ENCODE measurements around the gene SDHC.
A peak's percentile ranks its signal among the peaks of the same experiment; 100 is the strongest.
"Not testable (repeated sequence)": the region's sequence is repeated elsewhere in the genome, so short reads cannot be mapped to it uniquely, and the experiment has no call there.

Gene SDHC

DNA sequence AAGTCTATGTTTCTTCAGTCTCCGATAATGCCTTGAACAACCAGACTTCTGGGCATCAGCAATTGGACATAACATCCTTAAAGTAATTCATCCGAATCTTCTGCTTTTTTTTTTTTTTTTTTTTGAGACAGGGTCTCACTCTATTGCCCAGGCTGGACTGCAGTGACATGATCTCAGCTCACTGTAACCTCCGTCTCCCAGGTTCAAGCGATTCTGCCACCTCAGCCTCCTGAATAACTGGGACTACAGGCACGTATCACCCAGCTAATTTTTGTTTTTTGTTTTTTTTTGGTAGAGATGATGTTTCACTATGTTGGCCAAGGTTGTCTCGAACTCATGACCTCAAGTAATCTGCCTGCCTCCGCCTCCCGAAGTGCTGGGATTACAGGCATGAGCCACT is 77.4 kb downstream of the SDHC start:
- no peak overlapping the region for H3K4me3 ChIP-seq
- no peaks in the 10 kb centered on the region for H3K9me3 ChIP-seq
- H3K4me1 ChIP-seq, result peaks cover 17% of the 10 kb centered on the region
- H3K4me2 ChIP-seq, result no peak overlapping the region
- H3K27me3 ChIP-seq, result no peaks in the 10 kb centered on the region
- H3K9ac ChIP-seq, result no peak overlapping the region
- no peak overlapping the region for H3K27ac ChIP-seq
- no peaks in the 10 kb centered on the region for H4K20me1 ChIP-seq
- no peaks in the 10 kb centered on the region for H3K36me3 ChIP-seq
- no peak for TF ChIP-seq Cebpa-rat (IDR thresholded peaks at IDR 0.05)

- Histone ChIP-seq H3K27me3 (no peaks in the 10 kb centered on the region), H3K4me2 (no peak overlapping the region)
These were observed 79.0 kb downstream of the SDHC start for GRCh38 chr1:161393151-161393550.

DNA sequence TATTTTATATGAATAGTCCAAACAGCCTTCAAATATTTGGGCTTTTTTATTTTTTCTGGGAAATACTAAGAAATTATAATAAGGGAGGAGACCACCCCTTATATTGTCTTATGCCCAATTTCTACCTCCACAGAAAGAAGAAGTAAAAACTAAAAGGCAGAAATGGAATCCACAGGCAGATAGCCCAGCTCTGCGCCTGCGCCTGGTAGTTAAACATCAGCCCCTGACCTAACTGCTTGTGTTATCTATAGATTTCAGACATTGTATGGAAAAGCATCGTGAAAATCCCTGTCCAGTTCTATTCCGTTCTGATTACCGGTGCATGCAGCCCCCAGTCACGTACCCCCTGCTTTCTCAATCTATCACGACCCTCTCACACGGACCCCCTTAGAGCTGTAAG is 82.9 kb downstream of the SDHC start:
- peaks cover 20% of the 10 kb centered on the region for H3K4me1 ChIP-seq
- not testable (repeated sequence) for H3K4me2 ChIP-seq, H4K20me1 ChIP-seq, H3K27ac ChIP-seq, H3K9ac ChIP-seq, H3K27me3 ChIP-seq, H3K36me3 ChIP-seq, H3K4me3 ChIP-seq, H3K9me3 ChIP-seq

More at GRCh38 chr1:161393151-161393550, 79.0 kb downstream of the SDHC start:
- Histone ChIP-seq H4K20me1 (no peaks in the 10 kb centered on the region), H3K27ac (no peak overlapping the region), H3K9ac (no peak overlapping the region), H3K9me3 (no peaks in the 10 kb centered on the region), H3K36me3 (no peaks in the 10 kb centered on the region), H3K4me1 (peaks cover 19% of the 10 kb centered on the region), H3K4me3 (no peak overlapping the region)
- TF ChIP-seq Cebpa-rat (IDR thresholded peaks at IDR 0.05), result no peak

DNA sequence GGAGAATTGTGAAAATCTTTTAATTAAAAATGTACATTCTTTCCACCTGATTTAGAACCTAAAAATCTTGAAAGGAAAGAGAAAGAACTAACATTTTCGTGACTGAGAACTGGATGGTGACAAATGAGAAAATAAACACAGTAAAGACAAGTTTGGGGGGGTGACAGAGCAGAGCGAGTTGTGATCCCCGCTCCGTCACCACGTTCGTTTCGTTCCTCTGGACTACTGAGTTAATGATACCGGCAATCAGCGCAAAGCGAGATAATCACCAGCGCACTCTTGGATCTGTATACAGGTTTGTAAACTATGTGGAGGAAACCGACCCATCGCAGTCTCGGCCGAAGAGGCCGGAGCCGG is 84.7 kb downstream of the SDHC start:
- H3K27me3 ChIP-seq, result no peaks in the 10 kb centered on the region
- peak overlapping the region; percentile 81 for H3K4me2 ChIP-seq
- H4K20me1 ChIP-seq, result no peaks in the 10 kb centered on the region
- no peak for TF ChIP-seq Cebpa-rat (IDR thresholded peaks at IDR 0.05)
- H3K4me3 ChIP-seq, result peak overlapping the region; percentile 77
- H3K9me3 ChIP-seq, result no peaks in the 10 kb centered on the region
- H3K9ac ChIP-seq, result peak overlapping the region; percentile 88
- H3K36me3 ChIP-seq, result no peaks in the 10 kb centered on the region
- peaks cover 20% of the 10 kb centered on the region for H3K4me1 ChIP-seq
- peak overlapping the region; percentile 91 for H3K27ac ChIP-seq

- no peak for TF ChIP-seq Cebpa-rat (IDR thresholded peaks at IDR 0.05)
- no peaks in the 10 kb centered on the region for H4K20me1 ChIP-seq
These were observed 85.2 kb downstream of the SDHC start for GRCh38 chr1:161399257-161399998.

GRCh38 chr1:161402446-161402845 is 88.3 kb downstream of the SDHC start:
- Histone ChIP-seq H3K4me1 (peaks cover 20% of the 10 kb centered on the region), H3K9ac (no peak overlapping the region), H3K9me3 (no peaks in the 10 kb centered on the region), H4K20me1 (no peaks in the 10 kb centered on the region), H3K27ac (no peak overlapping the region), H3K27me3 (no peaks in the 10 kb centered on the region), H3K36me3 (no peaks in the 10 kb centered on the region), H3K4me3 (no peak overlapping the region), H3K4me2 (no peak overlapping the region)
- no peak for TF ChIP-seq Cebpa-rat (IDR thresholded peaks at IDR 0.05)

More at GRCh38 chr1:161399257-161399998, 85.2 kb downstream of the SDHC start:
- Histone ChIP-seq H3K4me3 (peak overlapping the region; percentile 77), H3K9ac (peak overlapping the region; percentile 88), H3K27me3 (no peaks in the 10 kb centered on the region), H3K4me2 (peak overlapping the region; percentile 81), H3K4me1 (peaks cover 20% of the 10 kb centered on the region), H3K36me3 (no peaks in the 10 kb centered on the region), H3K9me3 (no peaks in the 10 kb centered on the region), H3K27ac (peak overlapping the region; percentile 91)

GRCh38 chr1:161404051-161404597 is 89.9 kb downstream of the SDHC start:
- Histone ChIP-seq H3K4me3 (no peak overlapping the region), H3K27me3 (no peaks in the 10 kb centered on the region), H4K20me1 (no peaks in the 10 kb centered on the region), H3K4me1 (peaks cover 13% of the 10 kb centered on the region), H3K4me2 (no peak overlapping the region), H3K36me3 (no peaks in the 10 kb centered on the region), H3K9ac (no peak overlapping the region), H3K9me3 (no peaks in the 10 kb centered on the region), H3K27ac (no peak overlapping the region)
- TF ChIP-seq Cebpa-rat (IDR thresholded peaks at IDR 0.05), result no peak

DNA sequence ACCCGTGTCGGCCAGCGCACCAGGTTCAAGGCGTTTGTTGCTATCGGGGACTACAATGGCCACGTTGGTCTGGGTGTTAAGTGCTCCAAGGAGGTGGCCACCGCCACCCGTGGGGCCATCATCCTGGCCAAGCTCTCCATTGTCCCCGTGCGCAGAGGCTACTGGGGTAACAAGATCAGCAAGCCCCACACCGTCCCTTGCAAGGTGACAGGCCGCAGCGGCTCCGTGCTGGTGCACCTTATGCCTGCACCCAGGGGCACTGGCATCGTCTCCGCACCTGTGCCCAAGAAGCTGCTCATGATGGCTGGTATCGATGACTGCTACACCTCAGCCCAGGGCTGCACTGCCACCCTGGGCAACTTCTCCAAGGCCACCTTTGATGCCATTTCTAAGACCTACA is 92.4 kb downstream of the SDHC start:
- H3K27me3 ChIP-seq, H4K20me1 ChIP-seq, H3K4me1 ChIP-seq, H3K27ac ChIP-seq, H3K9me3 ChIP-seq, H3K4me2 ChIP-seq, H3K36me3 ChIP-seq, H3K9ac ChIP-seq, H3K4me3 ChIP-seq: not testable (repeated sequence)

GRCh38 chr1:161407451-161407985 is 93.3 kb downstream of the SDHC start:
- Histone ChIP-seq H4K20me1 (no peaks in the 10 kb centered on the region), H3K4me1 (no peaks in the 10 kb centered on the region), H3K27ac (no peak overlapping the region), H3K4me3 (no peak overlapping the region), H3K27me3 (no peaks in the 10 kb centered on the region), H3K4me2 (no peak overlapping the region), H3K9ac (no peak overlapping the region), H3K36me3 (no peaks in the 10 kb centered on the region), H3K9me3 (no peaks in the 10 kb centered on the region)
- no peak for TF ChIP-seq Cebpa-rat (IDR thresholded peaks at IDR 0.05)

DNA sequence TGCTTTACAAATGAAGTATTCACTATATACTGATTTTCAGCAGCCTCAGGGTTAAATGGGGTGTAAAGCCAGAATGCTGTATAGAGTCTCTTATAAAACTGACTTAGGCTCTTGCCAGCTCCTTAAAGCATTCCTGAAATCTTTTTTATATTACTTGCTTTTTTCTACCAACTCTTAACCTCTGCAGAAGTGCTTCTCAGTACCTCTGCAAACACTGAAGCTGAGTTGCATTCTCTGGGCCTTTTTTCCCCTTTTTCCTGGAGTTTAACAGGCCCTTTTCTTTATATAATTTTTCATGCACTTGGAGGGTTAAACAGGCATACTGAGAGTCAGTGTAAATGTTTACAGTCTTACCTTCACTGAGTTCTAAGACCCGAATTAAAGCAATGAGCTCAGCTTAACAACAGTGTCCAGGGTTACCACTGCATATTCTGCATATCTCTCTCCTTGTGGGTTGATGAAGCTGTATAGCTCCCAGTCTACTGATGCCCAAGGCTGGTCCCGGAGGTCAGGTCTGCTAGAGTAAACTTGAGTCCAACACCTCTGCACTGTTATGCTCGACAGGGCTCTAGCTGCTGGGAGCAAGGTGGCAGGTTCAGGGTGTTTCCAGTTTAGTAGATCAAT is 94.4 kb downstream of the SDHC start:
- Histone ChIP-seq H3K4me3 (no peak overlapping the region), H4K20me1 (no peaks in the 10 kb centered on the region), H3K4me1 (no peaks in the 10 kb centered on the region), H3K36me3 (no peaks in the 10 kb centered on the region), H3K9me3 (no peaks in the 10 kb centered on the region), H3K9ac (no peak overlapping the region), H3K4me2 (no peak overlapping the region), H3K27me3 (no peaks in the 10 kb centered on the region), H3K27ac (no peak overlapping the region)
- no peak for TF ChIP-seq Cebpa-rat (IDR thresholded peaks at IDR 0.05)

- H3K27ac ChIP-seq, H3K4me2 ChIP-seq, H4K20me1 ChIP-seq, H3K9me3 ChIP-seq, H3K27me3 ChIP-seq, H3K36me3 ChIP-seq, H3K4me3 ChIP-seq, H3K4me1 ChIP-seq, H3K9ac ChIP-seq: not testable (repeated sequence)
These were observed 95.9 kb downstream of the SDHC start for GRCh38 chr1:161409848-161410635.

- H4K20me1 ChIP-seq, H3K4me1 ChIP-seq, H3K9ac ChIP-seq, H3K9me3 ChIP-seq, H3K27ac ChIP-seq, H3K27me3 ChIP-seq, H3K4me3 ChIP-seq, H3K4me2 ChIP-seq, H3K36me3 ChIP-seq: not testable (repeated sequence)
These were observed 96.4 kb downstream of the SDHC start for GRCh38 chr1:161410636-161410970.

Measured in BLaER1 (cell line).